HG03565 (cell line): ENCODE results near the gene ZNF350.
"Not testable (repeated sequence)": the region's sequence is repeated elsewhere in the genome, so short reads cannot be mapped to it uniquely, and the experiment has no call there.

Experiments
- ATAC-seq: cut with Tn5 transposase; IDR thresholded peaks from one replicate; pipeline ENCODE4 v1.9.1; 2021; ENCODE audit warnings: mild to moderate bottlenecking, moderate library complexity; ENCODE audit not compliant: unreplicated experiment

Gene ZNF350

GRCh38 chr19:51975787-51976186 lies 10.9 kb downstream of the ZNF350 start:
- ATAC-seq = not testable (repeated sequence)

GRCh38 chr19:51971624-51972023 lies 15.0 kb downstream of the ZNF350 start:
- ATAC-seq = no peak

DNA sequence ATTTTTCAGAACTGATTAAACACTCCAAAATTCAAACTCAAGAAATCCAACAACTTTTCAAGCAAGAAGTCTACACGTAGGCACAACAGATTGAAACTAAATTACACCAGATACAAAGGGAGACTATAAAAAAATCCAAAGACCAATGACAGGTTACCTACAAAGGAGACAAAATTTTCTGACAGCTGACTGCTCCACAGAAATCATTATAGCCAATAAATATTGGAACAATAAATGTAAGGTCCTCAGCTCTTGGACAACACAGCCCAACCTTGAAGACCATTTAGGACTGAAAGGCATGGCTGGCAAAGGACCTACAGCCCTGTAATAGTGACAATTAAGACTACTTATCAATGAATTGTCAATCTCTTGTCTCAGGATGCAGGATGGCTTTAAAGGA lies 15.9 kb downstream of the ZNF350 start:
- no peak for ATAC-seq

DNA sequence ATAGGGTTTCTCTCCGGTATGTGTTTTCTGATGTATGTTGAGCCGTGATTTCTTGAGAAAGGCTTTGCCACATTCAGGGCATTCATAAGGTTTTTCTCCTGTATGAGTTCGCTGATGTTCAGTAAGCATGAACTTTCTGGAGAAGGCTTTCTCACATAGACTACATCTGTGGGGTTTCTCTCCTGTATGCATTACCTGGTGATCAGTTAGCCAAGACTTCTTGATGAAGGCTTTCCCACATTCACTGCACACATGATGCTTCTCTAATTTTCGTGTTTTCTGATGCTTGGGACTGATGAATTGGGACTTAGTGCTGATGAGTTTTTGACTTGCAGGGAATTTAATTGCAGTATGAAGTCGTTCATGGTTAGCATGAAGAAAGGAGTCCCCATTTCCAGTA lies 21.1 kb downstream of the ZNF350 start:
- no peak for ATAC-seq

GRCh38 chr19:51960621-51961233 lies 25.9 kb downstream of the ZNF350 start:
- not testable (repeated sequence) for ATAC-seq

DNA sequence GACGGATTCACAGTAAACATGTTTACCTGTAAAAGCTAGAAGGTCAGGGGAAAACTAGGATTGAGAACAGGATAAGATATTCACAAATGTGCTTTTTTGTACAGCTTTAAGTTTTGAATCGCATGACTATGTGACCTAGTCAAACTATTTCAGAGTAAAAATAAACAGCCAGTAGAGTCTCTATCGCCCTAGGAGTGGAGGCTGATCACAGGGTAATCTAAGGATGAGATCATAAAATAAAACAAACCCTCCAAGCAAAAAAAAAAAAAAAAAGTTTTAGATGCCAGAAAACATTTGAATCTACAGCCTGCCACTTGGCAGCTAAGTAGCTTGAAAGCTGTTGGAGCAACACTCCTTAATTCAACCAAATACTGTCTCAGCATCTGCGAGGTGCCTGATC lies 26.8 kb downstream of the ZNF350 start:
- ATAC-seq = no peak

DNA sequence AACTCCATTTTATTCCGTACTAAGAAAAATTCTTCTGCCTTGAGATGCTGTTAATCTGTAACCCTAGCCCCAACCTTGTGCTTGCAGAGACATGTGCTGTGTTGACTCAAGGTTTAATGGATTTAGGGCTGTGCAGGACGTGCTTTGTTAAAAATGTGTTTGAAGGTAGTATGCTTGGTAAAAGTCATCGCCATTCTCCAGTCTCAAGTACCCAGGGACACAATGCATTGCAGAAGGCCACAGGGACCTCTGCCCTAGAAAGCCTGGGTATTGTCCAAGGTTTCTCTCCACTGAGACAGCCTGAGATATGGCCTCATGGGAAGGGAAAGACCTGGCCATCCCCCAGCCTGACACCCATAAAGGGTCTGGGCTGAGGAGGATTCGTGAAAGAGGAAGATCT lies 28.8 kb downstream of the ZNF350 start:
- not testable (repeated sequence) for ATAC-seq

DNA sequence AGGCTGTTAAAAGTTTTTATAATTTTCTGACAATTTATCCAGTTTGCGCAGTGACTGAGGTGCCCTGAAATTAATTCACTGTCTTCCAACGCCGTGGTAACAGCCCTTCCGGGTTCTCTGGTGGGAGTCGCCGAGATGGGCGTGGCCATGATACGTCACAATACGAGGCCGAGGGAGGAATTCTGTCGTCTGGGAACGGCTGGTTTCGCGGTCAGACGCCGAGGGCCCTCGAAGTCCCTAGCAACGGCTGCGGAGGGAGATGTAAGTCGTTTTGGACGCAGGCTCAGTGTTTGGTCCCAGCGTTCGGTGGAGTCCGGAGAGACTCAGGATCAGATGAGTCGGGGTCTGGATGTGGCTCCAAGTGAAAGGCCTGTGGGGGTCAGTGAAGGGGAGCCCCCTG lies 37.7 kb downstream of the ZNF350 start:
- no peak for ATAC-seq

DNA sequence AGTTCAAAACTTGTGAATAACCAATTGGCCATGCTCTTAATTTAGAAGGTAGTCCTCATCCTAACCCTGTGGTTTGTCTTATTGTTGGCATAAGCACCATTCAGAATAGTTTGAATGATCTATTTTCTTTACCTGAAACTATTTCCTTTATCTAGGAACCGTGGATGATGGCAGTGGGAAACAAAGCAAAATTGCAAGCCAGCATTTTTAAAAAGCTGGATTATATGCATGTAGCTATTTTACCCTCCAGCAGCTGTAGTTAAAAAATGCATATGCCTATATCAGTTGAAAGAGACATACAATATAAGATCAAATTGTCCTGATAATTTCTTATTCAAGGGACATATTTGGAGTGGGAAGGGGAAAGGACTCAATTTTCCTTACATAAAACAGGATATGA lies 40.0 kb downstream of the ZNF350 start:
- no peak for ATAC-seq

GRCh38 chr19:51944798-51945552 lies 41.7 kb downstream of the ZNF350 start:
- ATAC-seq = no peak

DNA sequence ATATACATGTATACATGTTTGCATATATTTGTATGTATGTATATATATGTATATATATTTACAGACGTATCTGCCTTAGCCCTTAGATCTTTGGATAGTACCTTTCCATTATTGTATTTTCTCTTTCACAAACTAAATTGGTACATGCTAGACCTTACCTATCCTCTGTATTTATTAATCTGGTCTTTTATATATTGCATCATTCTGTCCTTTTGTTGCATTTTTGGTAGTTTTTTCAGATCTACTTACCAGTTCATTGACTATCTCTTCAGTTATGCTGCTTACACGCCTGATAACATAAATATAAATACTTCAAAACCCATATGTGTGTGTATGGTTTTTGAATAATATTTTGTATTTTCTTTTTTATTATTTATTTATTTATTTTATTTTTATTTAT lies 47.7 kb downstream of the ZNF350 start:
- no peak for ATAC-seq

DNA sequence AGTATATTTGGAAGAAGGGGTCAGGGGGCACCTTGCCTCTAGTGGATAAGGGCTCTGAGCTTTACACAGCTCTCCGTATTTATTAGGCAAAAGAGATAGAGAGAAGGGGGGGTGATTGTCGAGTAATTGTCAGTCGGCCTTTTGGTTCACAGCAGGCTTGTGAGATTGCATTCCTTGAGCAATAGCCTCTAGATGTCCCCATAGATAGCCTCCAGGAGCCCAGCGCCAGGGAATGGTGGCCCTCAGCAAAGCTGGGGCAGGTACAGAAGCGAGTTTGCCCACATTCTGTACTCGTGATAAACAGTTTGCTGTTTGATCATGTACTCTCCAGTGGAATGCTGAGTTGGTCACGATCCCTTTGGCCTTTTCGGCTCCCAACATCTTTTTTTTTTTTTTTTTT lies 54.7 kb downstream of the ZNF350 start:
- ATAC-seq = no peak

- ATAC-seq = no peak
Observed at GRCh38 chr19:51927859-51928258, 58.8 kb downstream of the ZNF350 start.

GRCh38 chr19:51926784-51927741 lies 59.6 kb downstream of the ZNF350 start, which contains the start of gene ZNF613:
ZNF613 (plus strand) TSS chr19:51927472; CDS start chr19:51936221, 8,749 bp downstream.
- ATAC-seq = peak; percentile 75

DNA sequence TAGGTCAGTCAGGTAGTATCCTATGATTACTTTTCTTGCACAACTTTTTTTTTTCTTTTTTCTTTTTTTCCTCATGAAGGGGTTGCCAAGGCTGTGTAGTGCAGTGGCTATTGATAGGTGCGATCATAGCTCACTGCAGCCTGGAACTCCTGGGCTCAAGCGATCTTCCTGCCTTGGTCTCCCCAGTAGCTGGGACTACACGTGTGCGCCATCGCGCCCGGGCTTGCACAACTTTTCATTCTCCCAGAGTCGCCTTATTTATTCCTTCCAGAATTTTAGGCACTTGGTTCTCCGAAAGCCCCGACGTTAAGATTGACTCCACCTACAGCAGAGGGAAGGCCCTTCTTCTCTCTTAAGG lies 60.2 kb downstream of the ZNF350 start:
- no peak for ATAC-seq

DNA sequence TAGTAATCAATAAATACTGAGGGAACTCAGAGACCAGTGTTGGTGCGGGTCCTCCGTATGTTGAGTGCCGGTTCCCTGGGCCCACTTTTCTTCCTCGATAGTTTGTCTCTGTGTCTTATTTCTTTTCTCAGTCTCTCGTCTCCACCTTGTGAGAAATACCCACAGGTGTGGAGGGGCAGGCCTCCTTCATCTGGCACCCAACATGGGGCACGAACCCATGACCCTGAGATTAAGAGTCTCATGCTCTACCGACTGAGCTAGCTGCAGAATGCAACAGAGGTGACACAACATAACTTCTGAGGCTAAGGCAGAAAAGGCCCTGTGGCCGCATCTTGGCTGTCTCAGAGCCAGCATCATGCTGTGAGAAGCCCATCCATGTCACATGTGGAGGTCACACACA lies 64.7 kb downstream of the ZNF350 start:
- ATAC-seq = no peak

GRCh38 chr19:51919606-51920005 lies 67.0 kb downstream of the ZNF350 start:
- ATAC-seq = no peak

- ATAC-seq = no peak
Observed at GRCh38 chr19:51916167-51916566, 70.5 kb downstream of the ZNF350 start.

DNA sequence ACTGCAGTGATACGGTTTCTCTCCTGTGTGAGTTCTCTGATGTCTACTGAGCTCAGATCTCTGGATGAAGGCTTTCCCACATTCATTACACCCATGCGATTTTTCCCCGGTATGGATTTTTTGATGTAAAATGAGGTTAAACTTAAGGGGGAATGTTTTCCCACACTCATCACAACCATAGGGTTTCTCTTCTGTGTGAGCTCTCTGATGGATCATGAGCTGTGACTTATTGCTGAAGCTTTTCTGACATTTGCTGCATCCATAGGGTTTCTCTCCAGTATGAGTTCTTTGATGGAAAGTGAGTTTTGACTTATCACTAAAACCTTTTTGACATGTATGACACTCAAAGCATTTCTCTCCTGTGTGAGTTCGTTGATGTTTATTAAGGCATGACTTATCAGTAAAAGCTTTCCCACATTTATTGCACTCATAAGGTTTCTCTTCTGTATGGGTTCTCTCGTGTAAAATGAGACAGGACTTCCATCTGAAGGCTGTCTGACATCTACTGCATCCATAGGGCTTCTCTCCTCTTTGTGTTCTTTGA lies 71.2 kb downstream of the ZNF350 start:
- no peak for ATAC-seq
